Gastrocnemius medialis (tissue), 4 donors: Measurements from ENCODE around the gene HERC2.
"Not testable (repeated sequence)": the region's sequence is repeated elsewhere in the genome, so short reads cannot be mapped to it uniquely, and the experiment has no call there.

Source experiments
- CTCF ChIP-seq, 5 experiments: fragments of 450-650 bp in 3 of 5; fragments of 200-600 bp in 2 of 5; sonication (generic) in 2 of 5; IDR thresholded peaks in 4 of 5; conservative IDR thresholded peaks in 1 of 5; 1 replicate in 4 of 5; 2 replicates in 1 of 5; pipeline ENCODE4 v1.5.1; 2016 to 2019; ENCODE audit warnings: antibody characterized with exemption in 5 of 5, mild to moderate bottlenecking in 3 of 5, moderate library complexity in 3 of 5
- POLR2A ChIP-seq, 2 donors: fragments of 450-650 bp; IDR thresholded peaks; one replicate each; pipeline ENCODE4 v1.6.1; 2017; ENCODE audit warnings: antibody characterized with exemption in 2 of 2, mild to moderate bottlenecking in 2 of 2, moderate library complexity in 2 of 2

- not testable (repeated sequence) for TF ChIP-seq CTCF (IDR thresholded peaks at IDR 0.05 in 4 of 5, conservative IDR thresholded peaks at IDR 0.05 in 1 of 5); POLR2A (IDR thresholded peaks at IDR 0.05)
Measured at GRCh38 chr15:28221696-28222095, 100.3 kb downstream of the HERC2 start.
